Mucosa of descending colon (tissue), 3 donors: ENCODE data around the gene ADAM12. TPM values are rescaled to one million over a fixed set of nuclear protein-coding genes. Genes with fewer than 3 reads are reported as not detected.

Experiments used
- ATAC-seq: fragments of 200-7000 bp; cut with Tn5 transposase; one replicate; pipeline ENCODE4 v1.9.1; 2020; ENCODE audit warnings: mild to moderate bottlenecking, moderate library complexity
- DNase-seq, 3 donors: peaks; one replicate each; pipeline ENCODE4 v3.0.0-alpha.2; 2020
- H3K36me3 ChIP-seq: fragments of 200-600 bp; one replicate; pipeline ENCODE4 v1.8.0; 2021; ENCODE audit warnings: low read depth, mild to moderate bottlenecking
- H3K4me1 ChIP-seq: fragments of 200-600 bp; one replicate; pipeline ENCODE4 v1.8.0; 2021; ENCODE audit warnings: low read depth, mild to moderate bottlenecking
- H3K4me3 ChIP-seq: fragments of 200-600 bp; one replicate; pipeline ENCODE4 v1.8.0; 2021; ENCODE audit warnings: mild to moderate bottlenecking
- H3K9me3 ChIP-seq: fragments of 200-600 bp; one replicate; pipeline ENCODE4 v1.8.0; 2021; ENCODE audit warnings: mild to moderate bottlenecking
- intact Hi-C, 2 donors: fragments of 100-400 bp; cut with DNase I in 1 of 2; cut with micrococcal nuclease in 1 of 2; formaldehyde crosslinking; loops; one replicate each; pipeline versions ENCODE4 v1.11.0 to v1.11.1; 2022; cut with DNase I, micrococcal nuclease
- total RNA-seq, 3 donors: library from RNA; stranded (reverse); fragmentation: NEBNext Ultra II Directional in 2 of 3; extraction: Animal tissue kit (Norgen Biotek cat#: 25700) in 2 of 3; gene quantifications; one replicate each; pipeline versions ENCODE4 v1.2.1 to v1.2.4, GENCODE V29; 2021 to 2023
- TF ChIP-seq, protein P1 (sequence below): fragments of 200-600 bp; IDR thresholded peaks from one replicate; pipeline ENCODE4 v1.8.0; 2022; ENCODE audit warnings: antibody characterized with exemption, mild to moderate bottlenecking
- donor health status: DM: no; HTN: no; CAD: no; lungs with moderate emphysema.
- donor health status: DM: no; HTN: no; CAD: no.
- donor health status: DM: no; HTN: yes; CAD: no.

ADAM12 gene
- total RNA-seq, 3 donors from 2014 or later, result 0.20 to 0.89 (median 0.66) TPM

DNA sequence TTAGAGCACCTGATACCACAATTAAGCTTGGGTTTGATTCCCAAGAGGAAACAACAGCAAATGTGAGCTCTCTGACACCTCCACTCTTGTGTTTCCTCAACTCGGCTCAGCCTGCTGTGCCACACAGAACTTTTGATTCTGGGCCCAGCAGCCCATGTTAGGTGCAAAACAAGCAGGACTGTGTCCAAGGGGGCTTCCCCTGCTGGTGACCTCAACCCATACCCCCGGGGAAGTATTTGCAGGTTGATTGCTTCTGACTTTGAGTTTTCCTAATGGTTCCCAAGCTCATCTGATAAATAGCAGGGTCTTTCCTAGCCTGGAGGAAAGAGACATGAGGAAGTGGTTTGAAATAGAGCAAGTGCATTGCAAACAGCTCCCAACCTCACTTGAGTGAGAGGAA lies 43.5 kb upstream of the ADAM12 start:
- TF ChIP-seq, protein P1, sequence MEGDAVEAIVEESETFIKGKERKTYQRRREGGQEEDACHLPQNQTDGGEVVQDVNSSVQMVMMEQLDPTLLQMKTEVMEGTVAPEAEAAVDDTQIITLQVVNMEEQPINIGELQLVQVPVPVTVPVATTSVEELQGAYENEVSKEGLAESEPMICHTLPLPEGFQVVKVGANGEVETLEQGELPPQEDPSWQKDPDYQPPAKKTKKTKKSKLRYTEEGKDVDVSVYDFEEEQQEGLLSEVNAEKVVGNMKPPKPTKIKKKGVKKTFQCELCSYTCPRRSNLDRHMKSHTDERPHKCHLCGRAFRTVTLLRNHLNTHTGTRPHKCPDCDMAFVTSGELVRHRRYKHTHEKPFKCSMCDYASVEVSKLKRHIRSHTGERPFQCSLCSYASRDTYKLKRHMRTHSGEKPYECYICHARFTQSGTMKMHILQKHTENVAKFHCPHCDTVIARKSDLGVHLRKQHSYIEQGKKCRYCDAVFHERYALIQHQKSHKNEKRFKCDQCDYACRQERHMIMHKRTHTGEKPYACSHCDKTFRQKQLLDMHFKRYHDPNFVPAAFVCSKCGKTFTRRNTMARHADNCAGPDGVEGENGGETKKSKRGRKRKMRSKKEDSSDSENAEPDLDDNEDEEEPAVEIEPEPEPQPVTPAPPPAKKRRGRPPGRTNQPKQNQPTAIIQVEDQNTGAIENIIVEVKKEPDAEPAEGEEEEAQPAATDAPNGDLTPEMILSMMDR, result no peak
- intact Hi-C loops, result no loop called here
- H3K4me3 ChIP-seq, result no peak overlapping the region
- no peaks in the 10 kb centered on the region for H3K9me3 ChIP-seq
- no peak for ATAC-seq
- H3K36me3 ChIP-seq, result no peaks in the 10 kb centered on the region
- no peaks in the 10 kb centered on the region for H3K4me1 ChIP-seq
- DNase-seq, result no peak

DNA sequence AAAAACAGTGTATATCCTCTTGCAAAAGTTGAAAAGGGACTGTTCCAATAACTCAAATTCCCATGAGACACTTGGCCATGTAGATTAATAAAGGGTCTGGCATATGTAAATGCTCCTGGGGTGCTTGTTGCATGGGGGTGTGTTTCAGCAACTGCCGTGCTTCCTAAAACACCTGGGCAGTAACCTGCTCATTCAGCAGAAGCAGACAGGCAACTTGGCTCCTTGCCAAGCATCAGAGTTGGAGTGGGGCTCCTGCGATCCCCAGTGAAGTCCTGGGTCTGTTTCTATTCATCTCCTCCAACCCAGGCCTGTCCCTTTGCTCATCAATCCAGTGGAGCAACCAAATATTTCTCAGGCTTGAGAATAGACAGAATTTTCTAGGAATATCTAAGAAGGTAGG lies 42.2 kb upstream of the ADAM12 start:
- intact Hi-C loops, result no loop called here
- no peaks in the 10 kb centered on the region for H3K9me3 ChIP-seq
- H3K4me3 ChIP-seq, result no peak overlapping the region
- TF ChIP-seq, protein P1, result no peak
- ATAC-seq (no peak), DNase-seq (no peak)
- H3K36me3 ChIP-seq, result no peaks in the 10 kb centered on the region
- no peaks in the 10 kb centered on the region for H3K4me1 ChIP-seq

DNA sequence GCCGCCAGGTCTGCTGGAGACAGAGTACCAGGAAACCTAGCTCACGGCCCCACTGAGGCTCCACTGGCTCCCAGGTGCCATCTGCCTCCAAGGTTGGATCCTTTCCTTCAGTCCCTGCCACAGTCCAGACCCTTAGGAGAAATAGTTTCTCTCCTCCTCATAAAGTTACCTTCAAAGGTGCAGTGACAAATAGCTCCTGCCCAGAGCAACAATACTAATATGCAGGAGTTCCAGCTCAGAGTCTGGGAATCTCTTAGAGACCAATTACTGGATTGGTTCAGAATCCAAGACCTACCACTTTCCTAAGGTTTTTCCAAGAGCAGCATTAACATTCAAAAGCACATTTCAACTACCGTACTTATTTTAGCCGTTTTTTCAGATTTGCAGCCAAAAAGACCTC lies 41.0 kb upstream of the ADAM12 start:
- intact Hi-C loops, result no loop called here
- no peak for DNase-seq
- H3K4me1 ChIP-seq, result no peaks in the 10 kb centered on the region
- no peak for ATAC-seq
- TF ChIP-seq, protein P1, result no peak
- H3K9me3 ChIP-seq, result peaks cover 6% of the 10 kb centered on the region
- no peak overlapping the region for H3K4me3 ChIP-seq
- H3K36me3 ChIP-seq, result no peaks in the 10 kb centered on the region

DNA sequence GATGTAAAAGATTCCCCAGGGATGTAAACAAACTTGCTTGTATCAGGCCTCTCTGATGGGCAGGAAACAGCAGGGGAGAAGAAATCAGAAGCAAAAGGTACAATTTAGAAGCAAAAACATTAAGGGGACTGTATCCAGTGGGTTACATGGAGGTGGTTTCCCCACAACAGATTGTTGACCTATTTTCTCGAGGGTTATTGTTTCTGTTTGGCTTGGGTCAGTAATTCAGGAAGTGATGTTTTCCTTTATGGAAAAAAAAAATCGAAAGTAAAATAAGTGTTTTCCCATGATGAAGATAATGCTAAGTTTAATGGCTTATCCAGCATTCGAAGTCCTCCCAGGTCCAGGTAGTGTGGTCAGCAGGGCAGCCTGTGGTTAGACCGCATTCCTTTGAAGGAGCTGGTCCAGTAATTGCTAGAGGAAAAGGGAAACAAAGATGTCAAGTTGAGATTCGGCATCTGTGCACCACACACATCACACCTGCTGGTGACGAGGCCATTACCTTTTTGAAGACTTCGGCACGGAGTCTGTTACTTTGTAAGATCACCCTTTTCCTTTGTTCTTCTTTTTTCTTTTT lies 37.3 kb upstream of the ADAM12 start:
- H3K9me3 ChIP-seq, result peaks cover 16% of the 10 kb centered on the region
- no peak overlapping the region for H3K4me3 ChIP-seq
- ATAC-seq (no peak), DNase-seq (no peak)
- H3K4me1 ChIP-seq, result no peaks in the 10 kb centered on the region
- TF ChIP-seq, protein P1, result no peak
- H3K36me3 ChIP-seq, result no peaks in the 10 kb centered on the region
- intact Hi-C loops, result no loop called here

DNA sequence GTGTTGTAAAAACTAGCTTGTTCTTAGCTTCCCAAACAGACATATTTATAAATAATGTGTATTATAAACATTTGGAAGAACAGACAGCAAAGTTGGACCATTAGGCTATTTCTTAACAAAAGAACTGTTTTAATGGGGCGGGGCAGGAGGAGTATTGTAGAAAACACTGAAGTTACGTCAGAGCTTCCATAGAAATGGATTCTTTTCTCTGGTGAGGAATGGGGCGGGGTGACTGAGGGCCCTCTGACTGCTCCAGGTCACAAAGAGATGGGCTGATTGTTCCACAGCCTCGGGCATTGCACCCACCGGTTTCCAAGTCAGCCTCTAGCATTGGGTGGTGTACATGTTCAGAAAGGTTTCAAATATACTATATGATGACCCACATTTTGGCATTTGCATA lies 36.8 kb upstream of the ADAM12 start:
- TF ChIP-seq, protein P1, result no peak
- intact Hi-C loops, result no loop called here
- Histone ChIP-seq H3K4me1 (no peaks in the 10 kb centered on the region), H3K4me3 (no peak overlapping the region), H3K9me3 (peaks cover 16% of the 10 kb centered on the region), H3K36me3 (no peaks in the 10 kb centered on the region)
- DNase-seq (no peak), ATAC-seq (no peak)
